ENCODE measurements around the gene TRAF3.

Gene TRAF3

DNA sequence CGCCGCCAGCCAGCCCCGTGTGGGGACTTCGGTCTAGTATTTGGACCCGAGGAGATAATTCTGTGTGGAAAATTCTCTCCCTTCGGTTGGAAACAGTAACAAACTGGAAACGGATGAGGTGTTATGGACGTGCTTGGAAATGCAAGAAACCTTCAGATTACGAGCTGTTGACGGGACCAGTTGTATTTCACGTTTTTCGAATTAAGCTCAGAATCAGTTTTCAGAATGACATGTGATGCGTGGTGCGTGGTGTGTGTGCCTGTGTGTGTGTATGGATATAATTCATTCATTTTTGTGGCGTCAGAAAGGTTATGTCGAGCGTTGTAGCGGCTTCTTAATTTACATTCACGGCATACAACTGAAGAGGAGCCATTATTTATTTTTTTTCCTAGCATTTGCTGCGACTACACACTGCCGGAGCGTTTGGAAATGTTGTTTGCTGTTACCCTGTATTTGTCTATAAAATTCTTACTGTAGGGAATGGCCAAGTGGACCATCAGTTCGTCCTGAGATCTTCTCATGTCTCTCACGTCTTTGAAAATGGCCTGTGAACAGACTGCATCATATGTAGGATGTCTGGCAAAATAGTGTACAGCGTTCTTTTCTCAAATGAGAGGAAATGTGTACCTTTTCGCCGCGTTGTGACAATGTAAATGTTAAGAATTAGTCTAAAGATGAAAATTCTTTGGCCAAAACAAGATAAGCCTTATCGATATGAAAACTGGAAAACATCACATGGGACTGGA is 1.3 kb downstream of the TRAF3 start:
- no peak for TF ChIP-seq ZNF274 (IDR thresholded peaks at IDR 0.05; ENCODE audit: low read depth, low read length)
- H3K4me3 ChIP-seq (ENCODE audit: low read length) = peak overlapping the region; percentile 98

DNA sequence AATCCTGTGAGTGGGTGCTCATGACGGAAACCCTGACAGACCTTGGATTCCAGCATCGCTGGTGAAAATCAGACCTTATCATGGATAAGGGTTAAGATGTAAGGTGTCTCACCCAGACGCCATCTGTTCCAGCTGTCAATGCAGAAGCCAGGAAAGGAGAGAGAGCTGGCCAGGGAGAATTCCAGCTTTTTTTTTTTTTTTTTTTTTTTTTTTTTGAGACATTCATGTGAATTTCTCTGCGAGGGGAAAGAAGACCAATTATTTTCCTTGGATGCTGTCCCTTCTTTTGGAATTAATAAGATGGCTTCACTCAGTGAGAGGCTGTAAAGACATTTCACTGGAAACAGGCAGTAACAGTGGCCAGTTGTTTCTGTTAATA is 1.8 kb downstream of the TRAF3 start:
- peak overlapping the region; percentile 98 for H3K4me3 ChIP-seq (ENCODE audit: low read length)
- TF ChIP-seq ZNF274 (IDR thresholded peaks at IDR 0.05; ENCODE audit: low read depth, low read length) = no peak

DNA sequence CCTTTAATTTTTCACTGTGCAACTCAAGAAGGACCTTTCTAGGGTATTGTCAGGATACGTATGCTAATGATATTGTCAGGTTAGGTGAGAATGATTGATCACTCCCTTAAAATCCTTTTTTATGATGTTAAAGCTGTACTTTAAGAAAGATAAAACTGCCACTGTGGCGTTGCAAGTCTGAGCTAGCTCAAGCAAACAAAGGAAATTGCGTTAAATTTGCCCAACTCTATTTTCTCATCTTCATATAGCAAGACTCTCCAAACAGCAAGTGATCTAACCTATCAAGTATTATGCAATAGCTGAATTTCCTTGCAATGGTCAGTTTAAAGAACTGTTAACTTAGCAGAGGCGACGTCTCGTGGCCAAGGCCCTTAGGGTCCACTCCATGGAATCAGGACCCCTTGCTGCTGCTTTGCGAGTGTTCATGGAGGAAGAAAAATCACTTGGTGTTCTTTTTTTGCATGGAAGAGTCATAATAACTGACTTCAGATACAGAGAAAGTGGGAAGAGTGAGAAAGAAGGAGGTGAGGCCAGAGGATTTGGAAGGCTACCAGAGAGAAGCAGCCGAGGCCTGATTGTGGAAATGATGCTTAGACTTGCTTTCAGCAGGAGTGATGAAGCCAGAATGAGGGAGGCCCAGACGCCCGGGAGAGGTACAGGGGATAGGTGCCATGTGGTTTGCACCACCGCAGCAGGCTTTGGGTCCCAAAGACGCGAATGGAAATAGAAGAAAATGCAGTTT is 2.5 kb downstream of the TRAF3 start:
- H3K4me3 ChIP-seq (ENCODE audit: low read length) = peak overlapping the region; percentile 98
- no peak for TF ChIP-seq ZNF274 (IDR thresholded peaks at IDR 0.05; ENCODE audit: low read depth, low read length)

GRCh38 chr14:102781063-102781462 is 3.8 kb downstream of the TRAF3 start:
- peak overlapping the region; percentile 98 for H3K4me3 ChIP-seq (ENCODE audit: low read length)
- TF ChIP-seq ZNF274 (IDR thresholded peaks at IDR 0.05; ENCODE audit: low read depth, low read length) = no peak

DNA sequence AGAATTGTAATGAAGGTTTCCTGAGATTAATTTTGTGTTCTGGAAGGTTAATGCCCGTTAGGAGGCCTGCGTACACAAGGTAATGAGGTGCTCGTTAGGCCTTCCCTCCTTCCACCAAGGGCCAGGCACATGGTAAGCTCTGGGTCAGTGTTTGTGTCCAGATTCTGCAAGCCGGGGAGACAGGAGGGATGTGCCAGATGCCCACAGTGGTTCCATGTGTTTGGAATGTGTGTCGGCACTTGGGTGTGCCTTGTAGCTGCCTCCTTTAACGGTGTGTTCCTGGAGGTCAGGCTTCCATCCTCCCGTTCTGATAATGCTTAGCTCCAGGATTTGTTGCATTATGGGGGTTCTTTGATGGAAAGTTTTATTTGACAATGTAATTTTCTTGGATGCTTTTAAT is 5.7 kb downstream of the TRAF3 start:
- H3K4me3 ChIP-seq (ENCODE audit: low read length) = no peak overlapping the region
- TF ChIP-seq ZNF274 (IDR thresholded peaks at IDR 0.05; ENCODE audit: low read depth, low read length) = no peak

- H3K4me3 ChIP-seq (ENCODE audit: low read length) = peak overlapping the region; percentile 24; the same call in 1 of the 2 replicates
- TF ChIP-seq ZNF274 (IDR thresholded peaks at IDR 0.05; ENCODE audit: low read depth, low read length) = no peak
Observed at GRCh38 chr14:102784892-102785594, 7.8 kb downstream of the TRAF3 start.

DNA sequence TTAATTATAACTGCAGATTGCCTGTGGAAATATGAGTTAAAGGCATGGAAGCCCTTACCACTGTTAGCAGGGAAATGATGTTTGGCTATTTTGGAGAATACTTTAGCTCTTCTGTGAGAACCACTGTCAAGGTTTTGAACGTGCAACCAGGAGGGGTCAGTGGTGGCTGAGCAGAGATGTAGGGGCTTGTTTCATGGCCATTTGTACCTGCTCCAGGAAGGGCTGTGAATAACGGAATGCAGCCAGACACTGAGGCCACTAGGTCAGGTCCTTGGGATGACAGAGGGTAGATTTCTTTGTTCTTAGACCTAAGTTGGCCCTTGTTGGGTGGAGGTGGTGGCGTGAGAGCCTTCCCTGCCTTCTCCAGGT is 8.3 kb downstream of the TRAF3 start:
- H3K4me3 ChIP-seq (ENCODE audit: low read length) = no peak overlapping the region
- no peak for TF ChIP-seq ZNF274 (IDR thresholded peaks at IDR 0.05; ENCODE audit: low read depth, low read length)

- TF ChIP-seq ZNF274 (IDR thresholded peaks at IDR 0.05; ENCODE audit: low read depth, low read length) = no peak
- no peak overlapping the region for H3K4me3 ChIP-seq (ENCODE audit: low read length)
Observed at GRCh38 chr14:102786768-102787167, 9.5 kb downstream of the TRAF3 start.

DNA sequence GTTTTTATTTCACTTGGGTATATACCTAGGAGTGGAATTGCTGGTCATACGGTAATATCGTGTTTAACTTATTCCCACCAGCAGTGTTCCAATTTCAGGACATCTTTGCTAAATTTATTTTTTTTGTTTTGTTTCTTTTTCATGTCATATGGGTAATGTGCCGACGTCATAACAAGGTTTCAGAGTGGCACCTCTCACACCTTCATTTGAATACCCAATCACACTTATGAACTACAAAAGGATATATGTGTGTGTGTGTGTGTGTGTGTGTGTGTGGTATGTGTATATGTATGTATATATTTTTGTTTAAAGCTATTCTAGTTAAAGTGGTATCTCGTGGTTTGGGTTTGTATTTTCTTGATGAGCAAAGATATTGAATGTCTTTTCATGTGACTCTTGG is 12.1 kb downstream of the TRAF3 start:
- TF ChIP-seq ZNF274 (IDR thresholded peaks at IDR 0.05; ENCODE audit: low read depth, low read length) = no peak

GRCh38 chr14:102793531-102794328 is 16.5 kb downstream of the TRAF3 start:
- no peak for TF ChIP-seq ZNF274 (IDR thresholded peaks at IDR 0.05; ENCODE audit: low read depth, low read length)
- H3K4me3 ChIP-seq (ENCODE audit: low read length) = no peak overlapping the region

More for the DNA sequence above, 12.1 kb downstream of the TRAF3 start:
- no peak overlapping the region for H3K4me3 ChIP-seq (ENCODE audit: low read length)

GRCh38 chr14:102795060-102795925 is 18.0 kb downstream of the TRAF3 start:
- no peak for TF ChIP-seq ZNF274 (IDR thresholded peaks at IDR 0.05; ENCODE audit: low read depth, low read length)
- no peak overlapping the region for H3K4me3 ChIP-seq (ENCODE audit: low read length)

DNA sequence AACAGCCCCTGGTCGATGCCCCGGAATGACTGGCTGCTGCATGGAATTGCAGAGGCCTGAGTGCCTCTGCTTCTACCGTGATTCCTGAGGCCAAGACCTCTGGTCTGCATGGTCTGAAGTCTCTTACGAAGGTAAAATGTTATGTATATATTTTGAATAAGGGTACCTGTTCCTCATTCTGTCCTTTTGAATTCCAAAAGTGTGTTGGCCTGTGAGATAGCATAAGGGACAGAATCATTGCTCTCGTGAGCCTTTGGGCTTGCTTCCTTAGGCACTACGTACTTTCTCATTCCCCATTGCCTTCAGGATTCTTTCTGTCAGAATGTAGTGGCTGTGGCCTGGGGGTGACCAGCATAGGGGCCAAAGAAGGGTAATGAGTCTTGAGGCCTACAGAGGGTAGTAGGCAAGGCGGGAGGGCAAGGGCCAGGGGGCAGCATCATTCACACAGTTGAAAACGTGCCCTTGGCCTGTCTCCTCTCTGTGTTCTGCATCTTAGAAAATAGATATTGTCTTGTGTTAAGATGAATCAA is 19.5 kb downstream of the TRAF3 start:
- no peak for TF ChIP-seq ZNF274 (IDR thresholded peaks at IDR 0.05; ENCODE audit: low read depth, low read length)

GRCh38 chr14:102798926-102799325 is 21.7 kb downstream of the TRAF3 start:
- H3K4me3 ChIP-seq (ENCODE audit: low read length) = no peak overlapping the region; the same call in 1 of the 2 replicates
- no peak for TF ChIP-seq ZNF274 (IDR thresholded peaks at IDR 0.05; ENCODE audit: low read depth, low read length)

More for the DNA sequence above, 19.5 kb downstream of the TRAF3 start:
- no peak overlapping the region for H3K4me3 ChIP-seq (ENCODE audit: low read length)

All from GM08714 (cell line).